ENCODE results near the gene VAT1L. TPM values are rescaled to one million over a fixed set of nuclear protein-coding genes. Genes with fewer than 3 reads are reported as not detected.

VAT1L gene
- total and polyA plus RNA-seq, 2 donors (not counting 1 experiment from before 2014, with no cell fraction given) = not detected

GRCh38 chr16:77759201-77759600 is 29.2 kb upstream of the VAT1L start:
- CTCF ChIA-PET = no interaction called here
- Mint-ChIP-seq H3K27me3 (peaks cover 10% of the 10 kb centered on the region), H3K4me1 (no peaks in the 10 kb centered on the region), H3K27ac (no peak overlapping the region), H3K9me3 (ENCODE audit: insufficient read depth) (no peaks in the 10 kb centered on the region), H3K4me3 (no peak overlapping the region)
- no peaks in the 10 kb centered on the region for H3K9me3 ChIP-seq (ENCODE audit: control extremely low read depth in 1 of 3, control insufficient read depth in 2 of 3, insufficient read depth in 1 of 3, low read length in 2 of 3)
- TF ChIP-seq EZH2 (IDR thresholded peaks at IDR 0.05; ENCODE audit: borderline replicate concordance, insufficient read depth, low read depth, low read length, poor library complexity, severe bottlenecking) = no peak
- TF ChIP-seq CTCF (IDR thresholded peaks at IDR 0.05) = no peak
- H3K27ac ChIP-seq (ENCODE audit: low read length in 2 of 2) = no peak overlapping the region
- no peak overlapping the region for H2AFZ ChIP-seq (ENCODE audit: insufficient read depth, low read depth, low read length, poor library complexity, severe bottlenecking)
- DNase-seq (no peak), ATAC-seq (ENCODE audit: low read depth) (no peak)
- no peak overlapping the region for H3K9ac ChIP-seq (ENCODE audit: low read length)
- POLR2A ChIA-PET = no interaction called here
- no peaks in the 10 kb centered on the region for H3K4me1 ChIP-seq (ENCODE audit: control insufficient read depth in 2 of 2, insufficient read depth in 2 of 2, low read length in 2 of 2)
- no peaks in the 10 kb centered on the region for H4K20me1 ChIP-seq (ENCODE audit: control insufficient read depth, insufficient read depth, low read length, poor library complexity, severe bottlenecking)
- WGBS (ENCODE audit: insufficient coverage) = no CpG with 5 or more reads among the region's 1 CpG
- no peaks in the 10 kb centered on the region for H3K36me3 ChIP-seq (replicated peaks in 1 of 2; ENCODE audit: control extremely low read depth in 1 of 2, control insufficient read depth in 1 of 2, extremely low read depth in 1 of 2, insufficient read depth in 2 of 2, low read length in 1 of 2)
- H3K4me2 ChIP-seq (replicated peaks; ENCODE audit: low read depth, low read length, poor library complexity, severe bottlenecking) = no peak overlapping the region
- H3K79me2 ChIP-seq (ENCODE audit: control insufficient read depth, insufficient read depth, low read length) = no peaks in the 10 kb centered on the region
- H3K4me3 ChIP-seq (ENCODE audit: control extremely low read depth in 1 of 5, extremely low read depth in 1 of 5, insufficient read depth in 1 of 5, low read depth in 2 of 5, low read length in 4 of 5) = no peak overlapping the region
- intact Hi-C loops (cut with micrococcal nuclease) = no loop called here
- H3K27me3 ChIP-seq (replicated peaks in 1 of 4; ENCODE audit: control extremely low read depth in 1 of 4, control insufficient read depth in 3 of 4, insufficient read depth in 4 of 4, low read length in 3 of 4) = peaks cover 0 to 2% (median 0%) of the 10 kb centered on the region in 4 experiments

DNA sequence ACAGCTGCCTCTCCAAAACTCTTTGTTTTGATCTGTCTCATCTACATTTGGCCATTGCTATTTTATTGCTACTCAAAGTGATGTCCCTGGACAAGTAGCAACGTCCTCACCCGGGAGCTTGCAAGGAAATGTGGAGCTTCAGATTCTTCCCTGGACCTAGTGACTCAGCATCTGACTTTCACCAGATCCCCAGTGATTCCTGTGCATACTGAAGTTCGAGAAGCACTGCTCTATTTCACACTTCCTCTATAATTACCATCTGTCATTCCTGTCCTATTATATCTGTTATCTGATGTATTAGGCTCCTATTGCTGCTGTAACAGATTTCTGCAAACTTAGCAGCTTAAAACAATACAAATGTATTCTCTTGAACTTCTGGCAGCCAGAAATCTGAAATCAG is 28.5 kb upstream of the VAT1L start:
- no peak for TF ChIP-seq EZH2 (IDR thresholded peaks at IDR 0.05; ENCODE audit: borderline replicate concordance, insufficient read depth, low read depth, low read length, poor library complexity, severe bottlenecking)
- H3K27me3 Mint-ChIP-seq = peaks cover 10% of the 10 kb centered on the region
- no peak overlapping the region for H3K27ac ChIP-seq (ENCODE audit: low read length in 2 of 2)
- H3K27ac Mint-ChIP-seq = no peak overlapping the region
- no peaks in the 10 kb centered on the region for H3K4me1 ChIP-seq (ENCODE audit: control insufficient read depth in 2 of 2, insufficient read depth in 2 of 2, low read length in 2 of 2)
- no peak overlapping the region for H3K9ac ChIP-seq (ENCODE audit: low read length)
- no peaks in the 10 kb centered on the region for H3K9me3 Mint-ChIP-seq (ENCODE audit: insufficient read depth)
- no peak overlapping the region for H2AFZ ChIP-seq (ENCODE audit: insufficient read depth, low read depth, low read length, poor library complexity, severe bottlenecking)
- DNase-seq = no peak
- ChIA-PET POLR2A (no interaction called here), CTCF (no interaction called here)
- H3K9me3 ChIP-seq (ENCODE audit: control extremely low read depth in 1 of 3, control insufficient read depth in 2 of 3, insufficient read depth in 1 of 3, low read length in 2 of 3) = no peaks in the 10 kb centered on the region
- H4K20me1 ChIP-seq (ENCODE audit: control insufficient read depth, insufficient read depth, low read length, poor library complexity, severe bottlenecking) = no peaks in the 10 kb centered on the region
- H3K27me3 ChIP-seq (replicated peaks in 1 of 4; ENCODE audit: control extremely low read depth in 1 of 4, control insufficient read depth in 3 of 4, insufficient read depth in 4 of 4, low read length in 3 of 4) = peaks cover 0 to 2% (median 0%) of the 10 kb centered on the region in 4 experiments
- H3K79me2 ChIP-seq (ENCODE audit: control insufficient read depth, insufficient read depth, low read length) = no peaks in the 10 kb centered on the region
- no peak overlapping the region for H3K4me3 ChIP-seq (ENCODE audit: control extremely low read depth in 1 of 5, extremely low read depth in 1 of 5, insufficient read depth in 1 of 5, low read depth in 2 of 5, low read length in 4 of 5)
- no peaks in the 10 kb centered on the region for H3K36me3 ChIP-seq (replicated peaks in 1 of 2; ENCODE audit: control extremely low read depth in 1 of 2, control insufficient read depth in 1 of 2, extremely low read depth in 1 of 2, insufficient read depth in 2 of 2, low read length in 1 of 2)
- no peak overlapping the region for H3K4me2 ChIP-seq (replicated peaks; ENCODE audit: low read depth, low read length, poor library complexity, severe bottlenecking)
- H3K4me3 Mint-ChIP-seq = no peak overlapping the region
- no peak for ATAC-seq (ENCODE audit: low read depth)
- 60% methylated on average over 2 of the region's 3 CpGs for WGBS (ENCODE audit: insufficient coverage)
- intact Hi-C loops (cut with micrococcal nuclease) = no loop called here
- H3K4me1 Mint-ChIP-seq = no peaks in the 10 kb centered on the region

All from B cell (primary cell).